Adrenal gland (tissue), 5 donors: ENCODE data around the gene ADAMTS18.

Experiments
- POLR2A ChIP-seq, 2 donors: fragments of 450-650 bp; IDR thresholded peaks; one replicate each; pipeline ENCODE4 v1.6.1; 2017; ENCODE audit warnings: antibody characterized with exemption in 2 of 2, mild to moderate bottlenecking in 2 of 2, moderate library complexity in 1 of 2
- TF ChIP-seq, protein P1 (sequence below), 6 experiments: fragments of 450-650 bp in 4 of 6; fragments of 200-600 bp in 2 of 6; sonication (generic) in 1 of 6; IDR thresholded peaks; 1 replicate in 5 of 6; 2 replicates in 1 of 6; pipeline versions ENCODE4 v1.5.1 to v1.8.0; 2016 to 2021; ENCODE audit warnings: antibody characterized with exemption in 6 of 6, mild to moderate bottlenecking in 2 of 6, moderate library complexity in 1 of 6
- donor health status: DM: no; HTN: no; CAD: no.

DNA sequence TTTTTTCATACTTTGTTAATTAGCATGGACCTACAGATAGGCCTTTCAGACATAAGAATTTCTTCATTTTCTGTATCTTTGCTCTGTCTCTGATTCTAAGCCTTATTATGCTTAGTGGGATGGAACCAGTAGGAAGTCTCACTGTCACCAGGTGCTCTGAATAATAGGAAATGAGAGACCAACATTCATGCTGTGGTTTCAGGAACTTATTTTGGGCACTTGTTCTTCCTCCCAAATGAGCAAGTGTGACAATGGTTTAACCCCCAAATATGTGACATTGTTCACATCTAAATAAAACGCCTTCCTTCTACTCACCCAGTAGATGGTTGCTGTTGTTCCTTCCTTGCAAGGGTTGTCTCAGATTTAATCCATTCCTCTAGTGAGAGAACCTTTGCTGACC is 135.4 kb downstream of the ADAMTS18 start:
- TF ChIP-seq, protein P1, sequence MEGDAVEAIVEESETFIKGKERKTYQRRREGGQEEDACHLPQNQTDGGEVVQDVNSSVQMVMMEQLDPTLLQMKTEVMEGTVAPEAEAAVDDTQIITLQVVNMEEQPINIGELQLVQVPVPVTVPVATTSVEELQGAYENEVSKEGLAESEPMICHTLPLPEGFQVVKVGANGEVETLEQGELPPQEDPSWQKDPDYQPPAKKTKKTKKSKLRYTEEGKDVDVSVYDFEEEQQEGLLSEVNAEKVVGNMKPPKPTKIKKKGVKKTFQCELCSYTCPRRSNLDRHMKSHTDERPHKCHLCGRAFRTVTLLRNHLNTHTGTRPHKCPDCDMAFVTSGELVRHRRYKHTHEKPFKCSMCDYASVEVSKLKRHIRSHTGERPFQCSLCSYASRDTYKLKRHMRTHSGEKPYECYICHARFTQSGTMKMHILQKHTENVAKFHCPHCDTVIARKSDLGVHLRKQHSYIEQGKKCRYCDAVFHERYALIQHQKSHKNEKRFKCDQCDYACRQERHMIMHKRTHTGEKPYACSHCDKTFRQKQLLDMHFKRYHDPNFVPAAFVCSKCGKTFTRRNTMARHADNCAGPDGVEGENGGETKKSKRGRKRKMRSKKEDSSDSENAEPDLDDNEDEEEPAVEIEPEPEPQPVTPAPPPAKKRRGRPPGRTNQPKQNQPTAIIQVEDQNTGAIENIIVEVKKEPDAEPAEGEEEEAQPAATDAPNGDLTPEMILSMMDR (IDR thresholded peaks at IDR 0.05) = no peak
- TF ChIP-seq POLR2A (IDR thresholded peaks at IDR 0.05) = no peak
